ENCODE data around the gene EIPR1.

The EIPR1 gene

DNA sequence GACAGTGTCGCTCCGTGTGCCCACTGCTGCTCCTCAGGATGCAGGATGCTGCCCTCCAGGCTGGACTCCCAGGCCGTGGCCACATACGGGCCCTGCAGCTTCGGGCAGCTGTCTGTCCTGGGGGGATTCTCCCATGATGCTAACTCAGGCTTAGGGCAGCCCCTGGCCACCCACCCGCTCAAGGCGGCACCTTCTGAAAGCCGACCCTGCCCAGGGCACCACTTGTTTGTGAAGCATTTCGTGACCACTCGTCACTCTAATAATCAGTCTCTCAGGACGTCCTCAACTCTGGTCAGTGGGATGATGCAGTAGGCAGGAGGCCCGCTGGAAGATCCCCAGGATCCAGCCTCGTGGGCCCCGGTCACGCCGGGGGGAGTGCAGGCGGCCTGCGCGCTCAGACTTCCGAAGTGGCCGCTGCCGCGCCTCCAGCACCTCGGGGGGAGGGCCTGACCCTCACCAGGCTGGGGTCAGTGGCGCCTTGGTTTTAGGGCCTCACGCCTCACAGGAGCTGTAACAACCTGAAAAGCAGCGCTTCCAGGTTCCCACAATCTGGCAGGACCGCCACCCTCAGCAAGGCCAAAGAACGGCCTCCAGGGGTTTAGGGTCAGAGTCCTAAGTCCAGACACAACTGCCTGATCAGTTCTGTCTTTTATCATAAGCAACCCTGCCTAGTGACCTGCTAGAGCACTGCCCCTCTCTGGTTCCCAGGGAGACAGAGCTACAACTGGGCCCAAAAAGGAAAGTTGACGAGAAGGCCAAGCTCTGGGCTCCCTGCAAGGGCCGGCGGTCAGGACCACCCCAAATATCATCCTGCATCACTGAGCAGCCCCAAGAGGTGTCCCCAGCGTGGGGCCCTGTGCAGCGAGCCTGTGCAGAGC, 53.0 kb downstream of the EIPR1 start:
- TF ChIP-seq, protein P1, sequence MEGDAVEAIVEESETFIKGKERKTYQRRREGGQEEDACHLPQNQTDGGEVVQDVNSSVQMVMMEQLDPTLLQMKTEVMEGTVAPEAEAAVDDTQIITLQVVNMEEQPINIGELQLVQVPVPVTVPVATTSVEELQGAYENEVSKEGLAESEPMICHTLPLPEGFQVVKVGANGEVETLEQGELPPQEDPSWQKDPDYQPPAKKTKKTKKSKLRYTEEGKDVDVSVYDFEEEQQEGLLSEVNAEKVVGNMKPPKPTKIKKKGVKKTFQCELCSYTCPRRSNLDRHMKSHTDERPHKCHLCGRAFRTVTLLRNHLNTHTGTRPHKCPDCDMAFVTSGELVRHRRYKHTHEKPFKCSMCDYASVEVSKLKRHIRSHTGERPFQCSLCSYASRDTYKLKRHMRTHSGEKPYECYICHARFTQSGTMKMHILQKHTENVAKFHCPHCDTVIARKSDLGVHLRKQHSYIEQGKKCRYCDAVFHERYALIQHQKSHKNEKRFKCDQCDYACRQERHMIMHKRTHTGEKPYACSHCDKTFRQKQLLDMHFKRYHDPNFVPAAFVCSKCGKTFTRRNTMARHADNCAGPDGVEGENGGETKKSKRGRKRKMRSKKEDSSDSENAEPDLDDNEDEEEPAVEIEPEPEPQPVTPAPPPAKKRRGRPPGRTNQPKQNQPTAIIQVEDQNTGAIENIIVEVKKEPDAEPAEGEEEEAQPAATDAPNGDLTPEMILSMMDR (IDR thresholded peaks at IDR 0.05; ENCODE audit: insufficient read depth, missing control alignments) = no peak
- no peak for DNase-seq (ENCODE audit: insufficient read length, low spot score)
- FAIRE-seq = no peak

DNA sequence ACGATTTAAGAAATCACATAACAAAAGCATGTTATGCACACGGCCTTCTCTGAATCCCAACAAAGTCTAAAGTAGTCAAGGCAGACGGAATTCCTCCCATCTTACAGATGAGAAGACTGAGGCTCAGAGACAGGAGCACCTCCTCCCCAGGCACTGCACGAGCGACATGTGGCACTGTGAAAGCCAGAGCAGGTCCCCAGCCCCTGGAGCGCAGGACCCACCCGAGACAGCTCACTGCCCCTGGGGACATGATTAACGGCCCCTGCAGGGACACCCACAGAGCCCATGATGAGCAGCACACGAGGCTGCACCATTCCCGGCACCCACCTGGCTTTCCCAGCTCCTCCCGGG, 53.6 kb downstream of the EIPR1 start:
- DNase-seq (ENCODE audit: insufficient read length, low spot score) = no peak
- TF ChIP-seq, protein P1 (IDR thresholded peaks at IDR 0.05; ENCODE audit: insufficient read depth, missing control alignments) = no peak
- FAIRE-seq = no peak

DNA sequence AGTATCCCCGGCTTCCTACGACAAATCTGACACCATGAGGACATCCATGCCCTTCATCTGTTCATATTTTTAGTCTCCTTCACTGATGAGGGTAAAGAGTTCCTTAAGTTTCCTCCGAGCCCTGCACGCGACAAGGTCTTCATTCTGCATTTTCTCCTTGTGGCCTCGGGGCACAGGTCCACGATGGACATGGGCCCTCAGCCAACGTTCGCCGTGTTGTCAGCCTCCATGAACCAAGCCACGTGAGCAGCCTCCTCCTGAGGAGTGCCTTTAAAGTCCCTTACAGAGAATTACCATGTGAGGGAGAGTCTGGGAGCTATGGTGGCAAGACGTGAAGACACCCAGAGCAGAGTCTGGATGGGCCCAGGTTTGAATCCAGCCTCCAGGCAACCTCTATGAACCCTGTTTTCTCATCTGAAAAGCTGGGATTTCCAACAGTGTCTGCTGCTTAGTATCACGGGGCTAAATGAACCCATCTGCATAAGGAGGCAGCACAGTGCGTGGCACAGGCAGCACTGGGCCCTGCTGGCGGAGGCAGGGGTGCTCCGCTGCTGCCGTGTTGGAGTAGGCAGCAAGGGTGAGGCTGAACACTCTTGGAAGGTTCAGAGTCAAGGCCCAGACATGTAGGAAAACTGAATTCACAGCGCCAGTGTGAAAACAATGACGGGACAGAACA, 54.1 kb downstream of the EIPR1 start:
- FAIRE-seq (no peak), DNase-seq (ENCODE audit: insufficient read length, low spot score) (no peak)
- TF ChIP-seq, protein P1 (IDR thresholded peaks at IDR 0.05; ENCODE audit: insufficient read depth, missing control alignments) = no peak

DNA sequence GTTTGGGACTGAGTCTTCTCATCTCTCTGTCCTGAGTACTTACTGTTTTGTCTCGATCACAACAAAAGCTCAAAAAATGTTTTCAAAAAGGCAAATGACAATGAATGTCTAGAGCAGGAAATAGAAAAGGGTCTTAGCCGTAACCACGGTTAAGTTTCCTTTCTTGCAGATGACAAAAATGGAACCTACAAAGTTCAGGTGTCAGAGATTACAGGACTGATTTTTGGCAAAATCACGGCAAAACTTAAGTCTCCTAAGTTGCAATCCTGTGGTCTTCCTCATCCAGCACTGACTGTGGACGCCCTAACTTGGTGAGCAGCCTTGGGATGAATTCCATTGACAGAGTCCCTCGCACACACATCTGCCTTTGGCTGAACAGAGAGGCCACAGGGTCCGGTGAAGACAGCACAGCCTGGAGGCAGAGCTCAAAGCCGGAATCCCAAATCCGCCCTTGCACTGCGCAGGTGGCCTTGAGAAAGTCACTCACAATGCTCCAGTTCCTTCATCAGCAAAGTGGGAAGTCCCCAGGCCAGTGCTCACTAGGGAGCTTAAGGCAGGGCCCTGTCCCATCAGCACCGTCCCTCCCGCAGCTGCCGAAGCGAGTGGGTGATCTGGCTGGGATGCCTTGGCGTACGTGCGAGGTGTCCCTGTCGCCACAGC, 55.2 kb downstream of the EIPR1 start:
- TF ChIP-seq, protein P1 (IDR thresholded peaks at IDR 0.05; ENCODE audit: insufficient read depth, missing control alignments) = no peak
- FAIRE-seq = no peak
- no peak for DNase-seq (ENCODE audit: insufficient read length, low spot score)

DNA sequence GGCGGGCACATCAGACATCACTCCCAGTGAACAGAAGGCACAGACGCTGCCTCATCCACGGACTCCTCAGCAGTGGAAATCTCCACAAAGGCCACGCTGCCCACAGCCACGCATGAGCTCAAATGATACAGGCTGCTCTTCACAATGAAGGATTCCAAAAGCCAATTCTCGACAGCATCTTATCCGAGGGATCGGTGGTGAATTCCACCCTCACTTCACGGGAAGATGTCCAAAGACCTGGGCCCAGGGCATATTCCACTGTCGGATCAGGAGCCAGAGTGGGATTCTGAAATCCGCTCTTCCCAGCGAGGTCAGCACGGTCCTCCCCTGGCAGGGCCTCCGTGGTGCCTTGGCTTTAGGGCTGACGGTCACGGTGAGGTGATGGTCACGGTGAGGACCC, 55.8 kb downstream of the EIPR1 start:
- DNase-seq (ENCODE audit: insufficient read length, low spot score) = no peak
- TF ChIP-seq, protein P1 (IDR thresholded peaks at IDR 0.05; ENCODE audit: insufficient read depth, missing control alignments) = no peak
- FAIRE-seq = no peak

DNA sequence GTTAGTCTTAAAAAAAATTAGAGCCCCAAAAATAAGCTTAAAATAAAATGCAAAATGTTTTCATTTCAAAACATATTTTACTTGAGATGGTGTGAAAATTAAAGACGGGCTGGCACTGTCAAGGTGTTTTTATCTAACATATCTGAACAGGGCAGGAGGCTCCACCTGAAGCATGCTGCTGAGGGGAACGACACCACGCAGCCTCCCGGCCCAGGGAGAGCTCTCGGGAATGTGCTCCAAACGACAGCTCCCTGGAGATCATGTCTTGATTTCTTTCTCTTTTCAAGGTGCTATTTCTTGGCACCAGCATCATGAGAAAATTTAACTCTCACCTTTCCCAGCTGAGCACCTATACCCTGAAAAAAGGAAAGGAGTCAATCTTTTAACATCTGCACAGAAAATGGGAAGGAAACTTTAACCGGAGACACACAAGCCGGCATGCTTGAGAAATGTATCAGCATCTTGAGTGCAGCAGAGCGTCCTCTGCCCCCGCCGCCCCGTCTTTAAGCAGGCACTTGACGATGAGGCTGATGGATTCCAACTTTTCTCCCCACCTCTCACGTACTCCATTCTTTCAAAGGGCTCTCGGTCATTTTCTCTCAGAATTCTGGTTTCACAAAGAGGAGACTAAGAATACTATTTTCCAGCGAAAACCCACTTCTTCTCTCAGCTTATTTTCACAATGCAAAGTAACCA, 56.6 kb downstream of the EIPR1 start:
- TF ChIP-seq, protein P1 (IDR thresholded peaks at IDR 0.05; ENCODE audit: insufficient read depth, missing control alignments) = no peak
- no peak for FAIRE-seq
- DNase-seq (ENCODE audit: insufficient read length, low spot score) = no peak

Measured in D721Med (cell line).